Breast epithelium (tissue), 4 donors: ENCODE data around the gene DTNB. TPM values are rescaled to one million over a fixed set of nuclear protein-coding genes. Genes with fewer than 3 reads are reported as not detected.

Source experiments
- DNase-seq, 2 donors: peaks; one replicate each; pipeline ENCODE4 v3.0.0-alpha.2; 2019; ENCODE audit warnings: low spot score in 2 of 2
- H3K27ac ChIP-seq, 2 donors: fragments of 200-600 bp; sonication (generic) in 1 of 2; one replicate each; pipeline ENCODE4 v1.5.1; 2016 to 2019; ENCODE audit warnings: mild to moderate bottlenecking in 1 of 2
- H3K27me3 ChIP-seq, 2 donors: fragments of 200-600 bp; sonication (generic) in 1 of 2; one replicate each; pipeline versions ENCODE4 v1.5.1 to v1.6.0; 2017 to 2019; ENCODE audit warnings: control low read depth in 1 of 2, mild to moderate bottlenecking in 1 of 2
- H3K36me3 ChIP-seq: fragments of 200-600 bp; one replicate; pipeline ENCODE4 v1.5.1; 2019
- H3K4me1 ChIP-seq, 2 donors: fragments of 200-600 bp; sonication (generic); one replicate each; pipeline ENCODE4 v1.5.1; 2016 to 2019; ENCODE audit warnings: control low read depth in 1 of 2
- H3K4me3 ChIP-seq, 3 donors: fragments of 200-600 bp; sonication (generic); 1 replicate in 2 of 3; 2 replicates in 1 of 3; pipeline ENCODE4 v1.5.1; 2016 to 2019; ENCODE audit warnings: mild to moderate bottlenecking in 3 of 3, moderate library complexity in 2 of 3
- H3K9me3 ChIP-seq, 2 donors: fragments of 200-600 bp; sonication (generic) in 1 of 2; one replicate each; pipeline ENCODE4 v1.5.1; 2016 to 2019; ENCODE audit warnings: control low read depth in 1 of 2
- POLR2A ChIP-seq: fragments of 450-650 bp; IDR thresholded peaks from one replicate; pipeline ENCODE4 v1.6.1; 2016; ENCODE audit warnings: antibody characterized with exemption, mild to moderate bottlenecking, moderate library complexity
- POLR2AphosphoS5 ChIP-seq, 3 donors: sonication (generic); formaldehyde crosslinking; IDR thresholded peaks; one replicate each; pipeline ENCODE4 v1.6.1; 2017; ENCODE audit warnings: antibody characterized with exemption in 3 of 3
- intact Hi-C: fragments of 100-400 bp; cut with DNase I; formaldehyde crosslinking; loops from one replicate; pipeline ENCODE4 v1.15.1; 2023; ENCODE audit warnings: low total_unique reads
- total RNA-seq, 3 donors: library from RNA; depleted of rRNA; stranded (reverse); fragments of >200 nt; gene quantifications; one replicate each; pipeline ENCODE4 v1.1.0, GENCODE V29; 2016
- TF ChIP-seq, protein P1 (sequence below), 3 donors: fragments of 450-650 bp; IDR thresholded peaks; one replicate each; pipeline ENCODE4 v1.5.1; 2016 to 2017; ENCODE audit warnings: antibody characterized with exemption in 3 of 3, mild to moderate bottlenecking in 3 of 3, moderate library complexity in 3 of 3

DTNB gene
- total RNA-seq, 3 donors from 2014 or later: 7.8 to 63.4 (median 44.9) TPM

DNA sequence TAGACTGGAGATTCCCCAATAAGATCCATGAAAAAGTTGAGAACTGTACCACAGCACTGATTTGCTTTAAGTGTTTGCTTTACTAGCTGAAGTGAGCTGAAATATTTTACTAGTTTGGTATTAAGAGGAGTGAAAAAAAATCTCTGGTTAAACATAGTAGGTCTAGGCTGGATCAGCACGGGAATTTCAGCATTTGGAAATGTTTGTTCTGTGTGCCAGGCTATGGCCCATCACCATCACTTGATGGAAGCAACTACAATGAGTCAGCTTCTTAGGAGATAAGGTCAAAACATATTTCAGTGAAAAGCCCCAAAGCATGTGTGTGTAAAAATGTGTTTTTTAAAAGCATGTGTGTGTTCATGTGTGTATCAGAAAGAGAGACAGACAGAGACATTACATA lies 200.2 kb downstream of the DTNB start:
- intact Hi-C loops: no loop called here
- H3K4me3 ChIP-seq: no peak overlapping the region
- H3K36me3 ChIP-seq: no peaks in the 10 kb centered on the region

DNA sequence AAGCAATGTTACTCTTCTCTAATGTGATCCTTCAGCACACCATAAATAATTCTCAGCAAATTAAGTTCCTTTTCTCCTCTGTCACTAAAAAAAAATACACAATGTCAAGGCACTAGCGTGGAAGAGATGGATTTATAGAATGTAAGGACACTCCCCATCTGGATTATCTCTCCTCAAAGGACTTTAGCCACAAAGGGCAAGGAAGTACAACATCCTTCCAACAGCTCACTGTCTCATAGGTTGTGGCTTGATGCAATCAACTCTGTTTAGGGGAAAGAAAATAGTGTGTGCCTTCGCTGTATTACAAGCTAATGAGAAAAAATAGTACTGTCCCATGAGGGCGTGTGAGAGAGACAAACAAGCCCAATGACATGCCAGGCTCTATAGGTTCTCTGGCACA lies 202.6 kb downstream of the DTNB start:
- Histone ChIP-seq H3K27ac (no peak overlapping the region), H3K9me3 (peaks cover 6 to 7% of the 10 kb centered on the region in 2 donors), H3K4me1 (no peaks in the 10 kb centered on the region), H3K27me3 (no peaks in the 10 kb centered on the region), H3K36me3 (no peaks in the 10 kb centered on the region), H3K4me3 (no peak overlapping the region)
- DNase-seq: no peak
- intact Hi-C loops: no loop called here
- TF ChIP-seq, protein P1, sequence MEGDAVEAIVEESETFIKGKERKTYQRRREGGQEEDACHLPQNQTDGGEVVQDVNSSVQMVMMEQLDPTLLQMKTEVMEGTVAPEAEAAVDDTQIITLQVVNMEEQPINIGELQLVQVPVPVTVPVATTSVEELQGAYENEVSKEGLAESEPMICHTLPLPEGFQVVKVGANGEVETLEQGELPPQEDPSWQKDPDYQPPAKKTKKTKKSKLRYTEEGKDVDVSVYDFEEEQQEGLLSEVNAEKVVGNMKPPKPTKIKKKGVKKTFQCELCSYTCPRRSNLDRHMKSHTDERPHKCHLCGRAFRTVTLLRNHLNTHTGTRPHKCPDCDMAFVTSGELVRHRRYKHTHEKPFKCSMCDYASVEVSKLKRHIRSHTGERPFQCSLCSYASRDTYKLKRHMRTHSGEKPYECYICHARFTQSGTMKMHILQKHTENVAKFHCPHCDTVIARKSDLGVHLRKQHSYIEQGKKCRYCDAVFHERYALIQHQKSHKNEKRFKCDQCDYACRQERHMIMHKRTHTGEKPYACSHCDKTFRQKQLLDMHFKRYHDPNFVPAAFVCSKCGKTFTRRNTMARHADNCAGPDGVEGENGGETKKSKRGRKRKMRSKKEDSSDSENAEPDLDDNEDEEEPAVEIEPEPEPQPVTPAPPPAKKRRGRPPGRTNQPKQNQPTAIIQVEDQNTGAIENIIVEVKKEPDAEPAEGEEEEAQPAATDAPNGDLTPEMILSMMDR (IDR thresholded peaks at IDR 0.05): no peak
- TF ChIP-seq POLR2A (no peak), POLR2AphosphoS5 (IDR thresholded peaks at IDR 0.05) (no peak)

More for the DNA sequence above, 200.2 kb downstream of the DTNB start:
- Histone ChIP-seq H3K4me1 (no peaks in the 10 kb centered on the region), H3K27ac (no peak overlapping the region), H3K9me3 (peaks cover 9 to 11% of the 10 kb centered on the region in 2 donors), H3K27me3 (no peaks in the 10 kb centered on the region)
- TF ChIP-seq, protein P1 (IDR thresholded peaks at IDR 0.05): no peak
- TF ChIP-seq POLR2AphosphoS5 (IDR thresholded peaks at IDR 0.05) (no peak), POLR2A (no peak)
- DNase-seq: no peak

DNA sequence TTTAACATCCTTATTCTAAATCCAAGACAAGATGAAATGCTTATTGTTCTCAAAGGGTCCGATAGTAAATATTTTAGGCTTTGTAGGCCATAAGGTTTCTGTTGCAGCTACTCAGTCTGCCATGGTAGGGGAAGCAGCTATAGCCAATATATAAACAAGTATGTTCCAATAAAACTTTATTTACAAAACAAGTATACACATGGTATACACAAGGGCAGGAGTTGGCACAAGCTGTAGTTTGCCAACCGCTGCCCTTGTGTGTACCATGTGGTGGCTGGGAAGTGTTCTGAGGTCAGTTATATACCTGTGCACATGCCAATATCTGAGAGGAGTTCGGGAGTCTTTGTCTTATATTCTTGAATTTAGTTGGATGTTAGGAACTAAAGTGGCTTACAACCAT lies 205.6 kb downstream of the DTNB start:
- Histone ChIP-seq H3K27me3 (no peaks in the 10 kb centered on the region), H3K4me1 (no peaks in the 10 kb centered on the region), H3K27ac (no peak overlapping the region), H3K4me3 (no peak overlapping the region), H3K36me3 (no peaks in the 10 kb centered on the region), H3K9me3 (no peaks in the 10 kb centered on the region)
- no peak for TF ChIP-seq POLR2A
- no peak for DNase-seq
- intact Hi-C loops: loop anchor here (1.0 kb wide), 1 partner anchor 25 kb away; no protein-coding TSS in a partner anchor

DNA sequence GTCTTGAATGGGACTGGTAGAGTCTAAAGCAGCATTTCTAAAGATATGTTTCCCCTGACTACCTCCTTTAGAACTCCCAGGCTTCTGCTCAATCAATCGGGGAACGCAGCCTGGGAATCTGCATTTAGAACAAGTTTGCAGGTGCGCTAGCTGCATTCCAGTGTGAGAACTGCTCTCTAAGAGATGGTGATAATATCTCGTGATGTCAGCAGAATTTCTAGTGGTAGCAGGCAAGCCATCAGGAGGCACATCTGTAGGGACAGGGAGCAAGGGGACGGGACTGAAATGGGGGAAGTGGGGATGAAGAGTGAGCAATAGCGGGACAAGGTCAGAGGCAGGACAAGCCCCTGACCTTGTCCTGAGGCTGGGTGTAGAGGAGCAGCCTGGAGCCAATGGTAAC lies 211.4 kb downstream of the DTNB start:
- H3K27ac ChIP-seq: no peak overlapping the region
- no peak for TF ChIP-seq POLR2A
- TF ChIP-seq, protein P1 (IDR thresholded peaks at IDR 0.05): no peak
- no peak for TF ChIP-seq POLR2AphosphoS5 (IDR thresholded peaks at IDR 0.05)
- H3K27me3 ChIP-seq: no peaks in the 10 kb centered on the region
- no peaks in the 10 kb centered on the region for H3K4me1 ChIP-seq
- H3K36me3 ChIP-seq: no peaks in the 10 kb centered on the region
- no peak for DNase-seq
- no peaks in the 10 kb centered on the region for H3K9me3 ChIP-seq
- intact Hi-C loops: loop anchor here (2.0 kb wide), 1 partner anchor 171 kb away; no protein-coding TSS in a partner anchor
- no peak overlapping the region for H3K4me3 ChIP-seq

DNA sequence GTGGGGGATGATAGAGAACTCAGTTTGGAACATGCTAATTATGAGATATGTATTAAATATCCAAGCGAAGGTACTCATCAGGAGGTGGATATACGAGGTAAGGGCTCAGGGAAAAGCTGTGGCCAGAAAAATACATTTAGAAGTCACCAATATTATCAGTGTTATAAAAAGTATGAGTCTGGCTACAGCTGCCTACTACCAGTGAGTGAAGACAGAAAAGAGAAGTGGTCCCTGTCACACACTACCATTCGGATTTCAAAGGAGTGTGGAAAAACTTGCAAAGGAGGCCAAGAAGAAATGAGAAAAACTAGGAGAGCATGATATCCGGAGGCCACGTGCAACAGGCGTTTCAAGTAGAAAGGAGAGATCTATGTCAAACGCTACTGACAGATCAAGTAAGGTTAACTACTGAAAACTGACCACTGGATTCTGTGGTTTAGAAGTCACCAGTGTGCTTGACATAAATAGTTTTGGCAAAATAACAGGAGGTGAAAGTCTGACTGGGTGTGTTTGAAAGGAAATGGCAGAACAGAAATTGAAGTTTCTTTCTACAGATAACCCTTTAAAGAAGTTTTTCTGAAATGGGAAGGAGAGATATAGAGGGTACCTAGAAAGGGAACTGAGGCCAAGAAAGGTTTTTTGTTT lies 213.0 kb downstream of the DTNB start:
- DNase-seq: no peak
- no peaks in the 10 kb centered on the region for H3K4me1 ChIP-seq
- H3K9me3 ChIP-seq: no peaks in the 10 kb centered on the region
- no peak for TF ChIP-seq POLR2A
- TF ChIP-seq POLR2AphosphoS5 (IDR thresholded peaks at IDR 0.05): no peak
- TF ChIP-seq, protein P1 (IDR thresholded peaks at IDR 0.05): no peak
- no peaks in the 10 kb centered on the region for H3K36me3 ChIP-seq
- intact Hi-C loops: no loop called here
- no peaks in the 10 kb centered on the region for H3K27me3 ChIP-seq
- no peak overlapping the region for H3K27ac ChIP-seq
- no peak overlapping the region for H3K4me3 ChIP-seq
